H1 (cell line): Measurements from ENCODE around the gene MYH6. TPM values are rescaled to one million over a fixed set of nuclear protein-coding genes. Genes with fewer than 3 reads are reported as not detected.

Experiments
- CTCF ChIA-PET: fragments of 300-600 bp; sonication (Branson Sonifier 250); formaldehyde crosslinking; loops from one replicate; lab custom pipeline; 2021; ENCODE audit not compliant: partially characterized antibody; lab: Charles Lee
- POLR2A ChIA-PET: fragments of 300-600 bp; sonication (Branson Sonifier 250); formaldehyde crosslinking; loops from one replicate; lab custom pipeline; 2021; ENCODE audit warnings: inconsistent platforms; ENCODE audit not compliant: partially characterized antibody; lab: Charles Lee
- DNase-seq, 2 experiments: peaks; one replicate each; pipeline versions ENCODE4 v3.0.0 to v3.0.0-alpha.2; 2010 to 2022; ENCODE audit warnings: low spot score in 2 of 2, low read depth in 1 of 2, mixed read lengths in 1 of 2
- FAIRE-seq: peaks from 2 replicates; lab custom pipeline; 2011; peaks lifted over from hg19 to GRCh38; lab: Jason Lieb, UNC
- H2AFZ ChIP-seq: 2 replicates; pipeline ENCODE4 v1.8.1; 2012; ENCODE audit warnings: low read length, inconsistent platforms
- H2AK5ac ChIP-seq: 2 replicates; pipeline ENCODE4 v1.6.1; 2013; ENCODE audit warnings: low read depth, low read length
- H2BK120ac ChIP-seq: replicated peaks from 2 replicates; pipeline ENCODE3; 2013; ENCODE audit warnings: low read depth, low read length, inconsistent platforms
- H2BK12ac ChIP-seq: 2 replicates; pipeline ENCODE4 v1.6.1; 2013; ENCODE audit warnings: low read depth, low read length
- H2BK15ac ChIP-seq: 2 replicates; pipeline ENCODE4 v1.6.1; 2013; ENCODE audit warnings: low read length
- H2BK20ac ChIP-seq: 2 replicates; pipeline ENCODE4 v1.6.1; 2013; ENCODE audit warnings: low read length
- H2BK5ac ChIP-seq: 2 replicates; pipeline ENCODE4 v1.6.1; 2013; ENCODE audit warnings: low read depth, low read length
- H3K14ac ChIP-seq: 2 replicates; pipeline ENCODE4 v1.6.1; 2013; ENCODE audit warnings: inconsistent platforms; ENCODE audit not compliant: insufficient read length
- H3K18ac ChIP-seq: 2 replicates; pipeline ENCODE4 v1.6.1; 2013; ENCODE audit warnings: low read length; ENCODE audit errors: extremely low read depth
- H3K23ac ChIP-seq: 2 replicates; pipeline ENCODE4 v1.6.1; 2013; ENCODE audit warnings: inconsistent platforms; ENCODE audit not compliant: insufficient read length
- H3K23me2 ChIP-seq: 2 replicates; pipeline ENCODE4 v1.6.1; 2013; ENCODE audit warnings: low read depth, low read length
- H3K27ac ChIP-seq: 2 replicates; pipeline ENCODE4 v1.6.1; 2011; ENCODE audit warnings: low read depth, low read length, inconsistent platforms
- H3K27me3 ChIP-seq, 4 experiments: replicated peaks in 1 of 4; 1 replicate in 1 of 4; 2 replicates in 3 of 4; pipeline versions ENCODE4 v1.6.1 to v1.8.1; 2011 to 2013; ENCODE audit warnings: low read length in 3 of 4, mild to moderate bottlenecking in 3 of 4, inconsistent platforms in 2 of 4, mixed read lengths in 2 of 4, moderate library complexity in 1 of 4; ENCODE audit not compliant: control insufficient read depth in 3 of 4, insufficient read depth in 3 of 4; ENCODE audit errors: extremely low read depth in 1 of 4
- H3K36me3 ChIP-seq, 4 experiments: 2 replicates each; pipeline versions ENCODE4 v1.6.1 to v1.8.1; 2011 to 2013; ENCODE audit warnings: mild to moderate bottlenecking in 4 of 4, low read length in 3 of 4, moderate library complexity in 2 of 4, control low read depth in 1 of 4, inconsistent platforms in 1 of 4; ENCODE audit not compliant: insufficient read depth in 4 of 4, control insufficient read depth in 2 of 4
- H3K4ac ChIP-seq: replicated peaks from 2 replicates; pipeline ENCODE3; 2013; ENCODE audit warnings: low read length, low read depth, mixed read lengths, inconsistent platforms; ENCODE audit not compliant: insufficient read length
- H3K4me1 ChIP-seq, 4 experiments: replicated peaks in 1 of 4; 1 replicate in 1 of 4; 2 replicates in 3 of 4; pipeline versions ENCODE4 v1.6.1 to v1.8.1; 2011 to 2013; ENCODE audit warnings: low read length in 3 of 4, inconsistent platforms in 2 of 4, mixed read lengths in 1 of 4; ENCODE audit not compliant: insufficient read depth in 4 of 4, control insufficient read depth in 3 of 4
- H3K4me2 ChIP-seq, 2 experiments: 2 replicates each; pipeline versions ENCODE4 v1.6.1 to v1.8.1; 2011 to 2013; ENCODE audit warnings: low read depth in 2 of 2, low read length in 2 of 2, control low read depth in 1 of 2, inconsistent platforms in 1 of 2, mild to moderate bottlenecking in 1 of 2; ENCODE audit not compliant: insufficient read depth in 1 of 2
- H3K4me3 ChIP-seq, 4 experiments: fragments of 200-600, 300-600 bp in 1 of 4; sonication (generic), shearing (Covaris generic), sonication (Bioruptor Twin) in 1 of 4; 2 replicates each; pipeline versions ENCODE4 v1.5.1 to v1.8.1; 2011 to 2016; ENCODE audit warnings: low read length in 4 of 4, low read depth in 3 of 4, control low read depth in 2 of 4, inconsistent platforms in 2 of 4, mild to moderate bottlenecking in 2 of 4, mixed read lengths in 1 of 4, moderate library complexity in 1 of 4; ENCODE audit not compliant: insufficient read depth in 2 of 4; ENCODE audit errors: extremely low read depth in 1 of 4
- H3K56ac ChIP-seq: replicated peaks from 2 replicates; pipeline ENCODE3; 2013; ENCODE audit warnings: low read depth, mild to moderate bottlenecking, mixed read lengths, low read length, inconsistent platforms; ENCODE audit not compliant: insufficient read length
- H3K79me1 ChIP-seq: 2 replicates; pipeline ENCODE4 v1.6.1; 2013; ENCODE audit warnings: low read depth, low read length, control low read depth
- H3K79me2 ChIP-seq, 2 experiments: 2 replicates each; pipeline versions ENCODE4 v1.6.1 to v1.8.1; 2012 to 2013; ENCODE audit warnings: low read length in 2 of 2, mild to moderate bottlenecking in 2 of 2, inconsistent platforms in 1 of 2; ENCODE audit not compliant: insufficient read depth in 2 of 2, control insufficient read depth in 1 of 2
- H3K9ac ChIP-seq, 4 experiments: replicated peaks in 1 of 4; 1 replicate in 1 of 4; 2 replicates in 3 of 4; pipeline versions ENCODE4 v1.6.1 to v1.8.1; 2011 to 2013; ENCODE audit warnings: low read depth in 3 of 4, low read length in 3 of 4, control low read depth in 2 of 4, mild to moderate bottlenecking in 2 of 4, moderate library complexity in 2 of 4, inconsistent platforms in 1 of 4; ENCODE audit errors: extremely low read depth in 1 of 4
- H3K9me3 ChIP-seq, 2 experiments: 2 replicates each; pipeline versions ENCODE4 v1.6.1 to v1.8.1; 2012 to 2013; ENCODE audit warnings: mild to moderate bottlenecking in 2 of 2, moderate library complexity in 2 of 2, control low read depth in 1 of 2, inconsistent platforms in 1 of 2, low read depth in 1 of 2, low read length in 1 of 2, mixed read lengths in 1 of 2; ENCODE audit not compliant: insufficient read depth in 2 of 2
- H4K20me1 ChIP-seq, 2 experiments: replicated peaks in 1 of 2; 2 replicates each; pipeline versions ENCODE3 to v1.8.1; 2011 to 2013; ENCODE audit warnings: inconsistent platforms in 2 of 2, low read length in 2 of 2, mild to moderate bottlenecking in 1 of 2; ENCODE audit not compliant: insufficient read depth in 2 of 2, control insufficient read depth in 1 of 2
- H4K5ac ChIP-seq: 2 replicates; pipeline ENCODE4 v1.6.1; 2013; ENCODE audit warnings: low read length, low read depth, mixed read lengths, inconsistent platforms; ENCODE audit not compliant: insufficient read length
- H4K8ac ChIP-seq: 2 replicates; pipeline ENCODE4 v1.8.0; 2013; ENCODE audit warnings: mild to moderate bottlenecking, moderate library complexity, low read length, inconsistent platforms; ENCODE audit not compliant: insufficient read depth; ENCODE audit errors: extremely low read depth
- H4K91ac ChIP-seq: replicated peaks from 2 replicates; pipeline ENCODE3; 2013; ENCODE audit warnings: low read length, mixed read lengths, inconsistent platforms; ENCODE audit not compliant: insufficient read length
- CHD1 ChIP-seq: IDR thresholded peaks from 2 replicates; pipeline ENCODE4 v1.6.1; 2012; ENCODE audit warnings: low read depth, low read length, improper control_type of control experiment
- EP300 ChIP-seq, 2 experiments: IDR thresholded peaks; 1 replicate in 1 of 2; 2 replicates in 1 of 2; pipeline ENCODE4 v1.6.1; 2011 to 2012; ENCODE audit warnings: low read depth in 2 of 2, low read length in 2 of 2, mild to moderate bottlenecking in 2 of 2, borderline replicate concordance in 1 of 2, inconsistent platforms in 1 of 2, moderate library complexity in 1 of 2
- EZH2 ChIP-seq: fragments of 200-600 bp; sonication (generic); IDR thresholded peaks from 2 replicates; pipeline ENCODE4 v1.7.1; 2012; ENCODE audit warnings: low read depth, mild to moderate bottlenecking, moderate library complexity, low read length, inconsistent platforms; ENCODE audit not compliant: severe bottlenecking
- HDAC6 ChIP-seq: IDR thresholded peaks from one replicate; pipeline ENCODE4 v1.7.1; 2012; ENCODE audit warnings: low read depth, mild to moderate bottlenecking, inconsistent platforms, low read length, moderate library complexity
- PHF8 ChIP-seq: fragments of 200-600 bp; sonication (generic); conservative IDR thresholded peaks from 2 replicates; pipeline ENCODE4 v1.7.1; 2012; ENCODE audit warnings: low read depth, mild to moderate bottlenecking, inconsistent platforms, low read length, moderate library complexity
- POLR2AphosphoS5 ChIP-seq: IDR thresholded peaks from 2 replicates; pipeline ENCODE4 v1.6.1; 2011; ENCODE audit warnings: low read depth, low read length
- POU5F1 ChIP-seq: IDR thresholded peaks from 2 replicates; pipeline ENCODE4 v1.6.1; 2011; ENCODE audit warnings: low read depth, mild to moderate bottlenecking, low read length, moderate library complexity
- SAP30 ChIP-seq: fragments of 300-600 bp; sonication (generic); IDR thresholded peaks from 2 replicates; pipeline ENCODE4 v1.7.1; 2012; ENCODE audit warnings: low read length, moderate library complexity, mild to moderate bottlenecking, inconsistent platforms; ENCODE audit not compliant: insufficient read depth, insufficient replicate concordance
- SIRT6 ChIP-seq: IDR thresholded peaks from one replicate; pipeline ENCODE4 v1.7.1; 2012; ENCODE audit warnings: low read length, inconsistent platforms
- YY1 ChIP-seq: IDR thresholded peaks from 2 replicates; pipeline ENCODE4 v1.6.1; 2011; ENCODE audit warnings: low read depth, mild to moderate bottlenecking, low read length
- WGBS, 2 experiments: shearing (Covaris generic) in 1 of 2; methylation state at CpG; one replicate each; pipeline versions ENCODE4 v1.1.6 to v1.1.7; 2013 to 2015; ENCODE audit warnings: low lambda C conversion rate in 2 of 2, mixed read lengths in 2 of 2, inconsistent platforms in 1 of 2, low coverage in 1 of 2, missing lambda C conversion rate in 1 of 2; ENCODE audit not compliant: insufficient replicate concordance in 2 of 2, insufficient coverage in 1 of 2, insufficient read length in 1 of 2; ENCODE audit errors: extremely low coverage in 1 of 2, missing lambda C conversion rate in 1 of 2; 5-methylcytosine and 5-hydroxymethylcytosine counted together
- polyA plus RNA-seq, 7 experiments: library from polyadenylated mRNA; depleted of rRNA in 3 of 7; stranded (reverse) in 5 of 7; unstranded in 2 of 7; fragments of >200 nt in 5 of 7; fragments of 200-250 nt in 2 of 7; gene quantifications; 1 replicate in 5 of 7; 2 replicates in 1 of 7; 4 replicates in 1 of 7; pipeline versions ENCODE4 v1.2.1 to v1.2.3, GENCODE V29; 2011 to 2013; ENCODE audit warnings: missing spikeins in 2 of 7, mixed read lengths in 2 of 7
- total RNA-seq: library from RNA; stranded (reverse); fragmentation: NEBNext Ultra II Directional; extraction: Animal tissue kit (Norgen Biotek cat#: 25700); gene quantifications from 2 replicates; pipeline ENCODE4 v1.2.1, GENCODE V29; 2021
- TF ChIP-seq, protein P1 (sequence below): IDR thresholded peaks from 2 replicates; pipeline ENCODE4 v1.6.1; 2011; ENCODE audit warnings: low read depth, mild to moderate bottlenecking, low read length; ENCODE audit not compliant: insufficient read depth

Gene MYH6
- total and polyA plus RNA-seq, 2 of the 8 experiments (the other 6 are each of a cell fraction or from before 2014, with no cell fraction given), result 0.03 TPM; not detected in 1

DNA sequence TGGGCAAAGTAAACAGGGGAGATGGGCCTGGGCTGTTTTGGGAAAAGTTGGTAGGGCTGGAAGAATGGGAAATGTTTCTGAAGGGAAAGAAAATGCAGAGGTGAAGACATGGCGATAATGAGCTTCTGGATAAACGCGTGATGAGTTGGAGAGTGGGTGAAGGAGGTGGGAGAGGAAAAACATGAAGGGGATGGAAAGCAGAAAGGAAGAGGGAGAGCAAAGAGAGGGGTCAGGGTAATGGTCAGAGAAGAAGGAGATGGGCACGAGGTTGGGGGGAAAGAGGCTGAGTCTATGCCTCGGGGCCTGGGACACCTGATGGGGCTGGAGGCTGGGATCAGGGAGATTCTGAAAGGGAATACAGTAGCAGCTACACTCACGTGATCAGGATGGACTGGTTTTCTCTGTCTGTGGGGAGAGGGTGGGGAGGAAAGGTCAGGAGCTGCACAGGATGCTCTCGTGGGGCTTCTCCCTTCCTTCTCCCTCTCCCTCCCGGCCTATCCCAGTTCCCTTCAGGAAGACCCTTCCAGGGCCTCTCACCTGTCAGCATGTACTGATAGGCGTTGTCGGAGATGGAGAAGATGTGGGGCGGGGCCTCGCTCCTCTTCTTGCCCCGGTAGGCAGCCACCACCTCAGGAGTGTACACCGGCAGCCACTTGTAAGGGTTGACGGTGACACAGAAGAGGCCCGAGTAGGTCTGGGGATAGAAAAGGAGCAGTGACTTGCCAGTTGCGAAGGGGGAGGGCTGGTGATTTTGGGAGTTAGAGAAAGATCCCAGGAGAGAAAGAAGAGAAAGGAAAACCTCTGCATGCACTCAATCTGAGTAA, 24.2 kb upstream of the MYH6 start:
- Histone ChIP-seq H3K27me3 (peaks cover 0 to 3% (median under 1%) of the 10 kb centered on the region in 4 experiments; a peak in 1 of 7 replicates), H4K8ac (no peak overlapping the region), H4K5ac (no peak overlapping the region), H3K14ac (no peak overlapping the region), H3K4me2 (no peak overlapping the region), H2BK5ac (no peak overlapping the region), H2BK12ac (0 out of 2 replicates have a peak overlapping the region, but pooled peaks have one; percentile 9), H4K91ac (no peak overlapping the region), H3K4me1 (peaks cover 0 to 4% (median 0%) of the 10 kb centered on the region in 4 experiments; a peak in 1 of 7 replicates), H3K56ac (no peak overlapping the region), H3K18ac (no peak overlapping the region), H3K27ac (no peak overlapping the region), H3K9ac (no peak overlapping the region), H2AFZ (no peak overlapping the region), H2BK120ac (no peak overlapping the region), H3K23me2 (no peaks in the 10 kb centered on the region), H3K36me3 (no peaks in the 10 kb centered on the region), H2AK5ac (no peak overlapping the region), H3K4me3 (no peak overlapping the region), H3K23ac (no peak overlapping the region), H2BK15ac (no peak overlapping the region), H3K4ac (no peak overlapping the region), H3K79me2 (no peaks in the 10 kb centered on the region), H2BK20ac (no peak overlapping the region), H4K20me1 (no peaks in the 10 kb centered on the region), H3K79me1 (peaks cover 3% of the 10 kb centered on the region), H3K9me3 (no peaks in the 10 kb centered on the region; a peak in 1 of 4 replicates)
- no peak for FAIRE-seq
- no peak for DNase-seq
- ChIA-PET CTCF (interaction anchor here (1.0 to 1.5 kb wide), 2 partner anchors 12 to 19 kb away, joined by 3 to 4 read pairs; no protein-coding TSS in a partner anchor), POLR2A (no interaction called here)
- 88 to 100% methylated on average over 2 to 17 of the region's 17 CpGs for WGBS, 2 experiments
- TF ChIP-seq CHD1 (no peak), POU5F1 (no peak), POLR2AphosphoS5 (no peak), EZH2 (no peak), SAP30 (no peak), EP300 (IDR thresholded peaks at IDR 0.05; ENCODE audit: borderline replicate concordance in 1 of 2, low read depth in 2 of 2, low read length in 2 of 2) (no peak), PHF8 (no peak), HDAC6 (no peak), YY1 (no peak), SIRT6 (no peak)
- TF ChIP-seq, protein P1, sequence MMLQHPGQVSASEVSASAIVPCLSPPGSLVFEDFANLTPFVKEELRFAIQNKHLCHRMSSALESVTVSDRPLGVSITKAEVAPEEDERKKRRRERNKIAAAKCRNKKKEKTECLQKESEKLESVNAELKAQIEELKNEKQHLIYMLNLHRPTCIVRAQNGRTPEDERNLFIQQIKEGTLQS, result no peak
